Naive thymus-derived CD4-positive, alpha-beta T cell (primary cell): ENCODE measurements around the gene GARIN3. TPM values are rescaled to one million over a fixed set of nuclear protein-coding genes. Genes with fewer than 3 reads are reported as not detected.
A peak's percentile ranks its signal among the peaks of the same experiment; 100 is the strongest.

Experiments
- ATAC-seq: fragments of 150-1000 bp; cut with Tn5 transposase; 2 replicates; pipeline ENCODE4 v1.10.0; 2021; ENCODE audit warnings: mild to moderate bottlenecking, moderate library complexity
- CTCF ChIA-PET: fragments of 350-600 bp; sonication (Branson Sonifier 250); formaldehyde crosslinking; loops from one replicate; lab custom pipeline; 2021; ENCODE audit warnings: antibody characterized with exemption; lab: Charles Lee
- POLR2A ChIA-PET: fragments of 350-600 bp; sonication (Branson Sonifier 250); formaldehyde crosslinking; loops from one replicate; lab custom pipeline; 2021; ENCODE audit warnings: antibody characterized with exemption, inconsistent platforms; lab: Charles Lee
- DNase-seq, 9 donors: peaks; one replicate each; pipeline versions ENCODE4 v3.0.0 to v3.0.0-alpha.2; 2020 to 2022; ENCODE audit warnings: mixed read lengths in 1 of 9
- H3K27ac ChIP-seq: one replicate; pipeline ENCODE4 v1.7.0; 2013; ENCODE audit warnings: mild to moderate bottlenecking, low read depth, low read length, moderate library complexity
- H3K27me3 ChIP-seq, 2 donors: one replicate each; pipeline ENCODE4 v1.7.0; 2013; ENCODE audit warnings: low read length in 2 of 2, mild to moderate bottlenecking in 2 of 2, moderate library complexity in 2 of 2; ENCODE audit not compliant: control insufficient read depth in 2 of 2, insufficient read depth in 2 of 2
- H3K36me3 ChIP-seq, 3 experiments: 1 replicate in 2 of 3; 2 replicates in 1 of 3; pipeline ENCODE4 v1.7.0; 2013; ENCODE audit warnings: low read length in 3 of 3, mild to moderate bottlenecking in 3 of 3, moderate library complexity in 1 of 3; ENCODE audit not compliant: insufficient read depth in 3 of 3, control insufficient read depth in 2 of 3
- H3K4me1 ChIP-seq, 2 donors: one replicate each; pipeline ENCODE4 v1.7.0; 2013; ENCODE audit warnings: low read length in 2 of 2, mild to moderate bottlenecking in 2 of 2, moderate library complexity in 1 of 2; ENCODE audit not compliant: control insufficient read depth in 2 of 2, insufficient read depth in 2 of 2
- H3K4me3 ChIP-seq: 2 replicates; pipeline ENCODE4 v1.7.0; 2013; ENCODE audit warnings: mild to moderate bottlenecking, low read length
- H3K9me3 ChIP-seq, 3 experiments: 1 replicate in 2 of 3; 2 replicates in 1 of 3; pipeline ENCODE4 v1.7.0; 2013; ENCODE audit warnings: low read length in 3 of 3; ENCODE audit not compliant: control insufficient read depth in 2 of 3
- H3K27ac Mint-ChIP-seq, 9 donors: one replicate each; pipeline ENCODE4 v1.8.0; 2020 to 2022; ENCODE audit warnings: mixed read lengths in 9 of 9, mild to moderate bottlenecking in 8 of 9, moderate library complexity in 5 of 9, inconsistent platforms in 2 of 9
- H3K27me3 Mint-ChIP-seq, 5 donors: one replicate each; pipeline ENCODE4 v1.8.0; 2021 to 2022; ENCODE audit warnings: mixed read lengths in 5 of 5, mild to moderate bottlenecking in 1 of 5
- H3K36me3 Mint-ChIP-seq, 5 donors: one replicate each; pipeline ENCODE4 v1.8.0; 2020 to 2022; ENCODE audit warnings: mixed read lengths in 5 of 5, mild to moderate bottlenecking in 3 of 5, inconsistent platforms in 1 of 5
- H3K4me1 Mint-ChIP-seq, 7 donors: one replicate each; pipeline ENCODE4 v1.8.0; 2020 to 2022; ENCODE audit warnings: mixed read lengths in 7 of 7, mild to moderate bottlenecking in 3 of 7, inconsistent platforms in 1 of 7
- H3K4me3 Mint-ChIP-seq, 10 donors: one replicate each; pipeline ENCODE4 v1.8.0; 2020 to 2022; ENCODE audit warnings: mild to moderate bottlenecking in 10 of 10, mixed read lengths in 10 of 10, moderate library complexity in 6 of 10, inconsistent platforms in 2 of 10
- H3K9me3 Mint-ChIP-seq, 11 donors: one replicate each; pipeline ENCODE4 v1.8.0; 2020 to 2022; ENCODE audit warnings: mixed read lengths in 11 of 11, mild to moderate bottlenecking in 4 of 11, inconsistent platforms in 1 of 11, moderate library complexity in 1 of 11
- intact Hi-C, 2 donors: fragments of 100-400 bp; cut with micrococcal nuclease; formaldehyde crosslinking; loops; one replicate each; pipeline ENCODE4 v1.15.1; 2023
- polyA plus RNA-seq, 2 donors: library from polyadenylated mRNA; unstranded; fragments of 300-500 nt; fragmentation: Illumina TruSeq; gene quantifications; one replicate each; pipeline ENCODE4 v1.2.3, GENCODE V29; 2021
- total RNA-seq, 6 experiments: library from RNA in 5 of 6; stranded (reverse) in 5 of 6; gene quantifications; 1 replicate in 5 of 6; 2 replicates in 1 of 6; pipeline ENCODE4 v1.2.3 and lab custom pipeline; 2021 to 2026

GARIN3 gene
- total and polyA plus RNA-seq, 7 experiments from 2014 or later, result 0.07 TPM; not detected in 6

GRCh38 chr5:157155297-157155696 is 10.8 kb downstream of the GARIN3 start:
- CTCF ChIA-PET, result interaction anchor here (0.6 to 1.4 kb wide), 4 partner anchors 12 to 102 kb away, joined by 3 to 5 read pairs (median 4); partner anchors contain the start of genes ITK and MED7
- ATAC-seq (no peak), DNase-seq (no peak)
- Histone ChIP-seq H3K4me3 (peak overlapping the region; percentile 26), H3K36me3 (no peaks in the 10 kb centered on the region), H3K4me1 (peaks cover 49 to 58% of the 10 kb centered on the region in 2 donors), H3K9me3 (no peaks in the 10 kb centered on the region), H3K27me3 (no peaks in the 10 kb centered on the region), H3K27ac (peak overlapping the region; percentile 50)
- Mint-ChIP-seq H3K4me3 (peak overlapping the region; percentile 71 to 95 (median 83)), H3K27me3 (no peaks in the 10 kb centered on the region), H3K27ac (peak overlapping the region; percentile 84 to 97 (median 88)), H3K4me1 (peaks cover 42 to 87% (median 77%) of the 10 kb centered on the region in 7 donors), H3K9me3 (peaks cover 0 to 1% (median 0%) of the 10 kb centered on the region in 11 donors), H3K36me3 (peaks cover 0 to 4% (median 0%) of the 10 kb centered on the region in 5 donors)
- POLR2A ChIA-PET, result interaction anchor here (0.8 to 5.7 kb wide), 18 partner anchors 10 to 155 kb away, joined by 3 to 34 read pairs (median 6); partner anchors contain the start of genes GARIN3, ITK and MED7
- intact Hi-C loops, result loop anchor here (1.0 to 5.0 kb wide), 4 partner anchors 12 to 37 kb away; partner anchors contain the start of gene ITK (in 1 of the 2)

- H3K27me3 Mint-ChIP-seq, result no peaks in the 10 kb centered on the region
- no peak for DNase-seq
- ATAC-seq, result no peak
- no peaks in the 10 kb centered on the region for H3K27me3 ChIP-seq
- peaks cover 37 to 70% (median 58%) of the 10 kb centered on the region in 7 donors for H3K4me1 Mint-ChIP-seq
- H3K4me3 ChIP-seq, result no peak overlapping the region
- no peaks in the 10 kb centered on the region for H3K9me3 ChIP-seq
- H3K9me3 Mint-ChIP-seq, result no peaks in the 10 kb centered on the region
- H3K27ac ChIP-seq, result no peak overlapping the region
- H3K4me3 Mint-ChIP-seq, result no peak overlapping the region
- no peaks in the 10 kb centered on the region for H3K36me3 Mint-ChIP-seq
- H3K27ac Mint-ChIP-seq, result peak overlapping the region in 7 of 9 donors; percentile 1 to 88 (median 65)
- H3K4me1 ChIP-seq, result peaks cover 27 to 38% of the 10 kb centered on the region in 2 donors
- H3K36me3 ChIP-seq, result no peaks in the 10 kb centered on the region
- ChIA-PET CTCF (interaction anchor here (0.7 to 3.6 kb wide), 5 partner anchors 37 to 102 kb away, joined by 3 to 17 read pairs (median 3); no protein-coding TSS in a partner anchor), POLR2A (interaction anchor here (0.9 to 3.7 kb wide), 5 partner anchors 16 to 65 kb away, joined by 3 to 28 read pairs (median 4); partner anchors contain the start of gene ITK)
- intact Hi-C loops, result no loop called here
These were observed 15.1 kb downstream of the GARIN3 start for GRCh38 chr5:157150995-157151394.

GRCh38 chr5:157148734-157149615 is 17.1 kb downstream of the GARIN3 start:
- POLR2A ChIA-PET, result interaction anchor here (0.6 to 3.7 kb wide), 24 partner anchors 24 to 164 kb away, joined by 3 to 35 read pairs (median 6); partner anchors contain the start of gene ITK
- Histone ChIP-seq H3K36me3 (no peaks in the 10 kb centered on the region), H3K9me3 (no peaks in the 10 kb centered on the region), H3K4me3 (no peak overlapping the region), H3K27ac (peak overlapping the region; percentile 42), H3K4me1 (peaks cover 15 to 31% of the 10 kb centered on the region in 2 donors), H3K27me3 (no peaks in the 10 kb centered on the region)
- peaks cover 25 to 56% (median 42%) of the 10 kb centered on the region in 7 donors for H3K4me1 Mint-ChIP-seq
- H3K27me3 Mint-ChIP-seq, result no peaks in the 10 kb centered on the region
- DNase-seq, result peak; percentile 46 to 86 (median 80)
- H3K27ac Mint-ChIP-seq, result peak overlapping the region; percentile 5 to 85 (median 80)
- ATAC-seq, result peak; percentile 94
- H3K36me3 Mint-ChIP-seq, result no peaks in the 10 kb centered on the region
- peaks cover 0 to under 1% (median 0%) of the 10 kb centered on the region in 11 donors for H3K9me3 Mint-ChIP-seq
- CTCF ChIA-PET, result interaction anchor here (0.6 to 3.6 kb wide), 37 partner anchors 9 to 289 kb away, joined by 3 to 28 read pairs (median 5); partner anchors contain the start of gene ITK
- intact Hi-C loops, result loop anchor here (1.0 to 10.0 kb wide), 13 partner anchors 10 to 328 kb away; partner anchors contain the start of gene ITK (in 2 of the 2)
- peak overlapping the region in 7 of 10 donors; percentile 1 to 73 (median 33) for H3K4me3 Mint-ChIP-seq

- CTCF ChIA-PET, result interaction anchor here (0.7 to 2.1 kb wide), 11 partner anchors 10 to 278 kb away, joined by 3 to 12 read pairs (median 3); partner anchors contain the start of gene ITK
- H3K4me1 Mint-ChIP-seq, result peaks cover 13 to 68% (median 50%) of the 10 kb centered on the region in 7 donors
These were observed 22.7 kb downstream of the GARIN3 start for GRCh38 chr5:157143127-157143971.

DNA sequence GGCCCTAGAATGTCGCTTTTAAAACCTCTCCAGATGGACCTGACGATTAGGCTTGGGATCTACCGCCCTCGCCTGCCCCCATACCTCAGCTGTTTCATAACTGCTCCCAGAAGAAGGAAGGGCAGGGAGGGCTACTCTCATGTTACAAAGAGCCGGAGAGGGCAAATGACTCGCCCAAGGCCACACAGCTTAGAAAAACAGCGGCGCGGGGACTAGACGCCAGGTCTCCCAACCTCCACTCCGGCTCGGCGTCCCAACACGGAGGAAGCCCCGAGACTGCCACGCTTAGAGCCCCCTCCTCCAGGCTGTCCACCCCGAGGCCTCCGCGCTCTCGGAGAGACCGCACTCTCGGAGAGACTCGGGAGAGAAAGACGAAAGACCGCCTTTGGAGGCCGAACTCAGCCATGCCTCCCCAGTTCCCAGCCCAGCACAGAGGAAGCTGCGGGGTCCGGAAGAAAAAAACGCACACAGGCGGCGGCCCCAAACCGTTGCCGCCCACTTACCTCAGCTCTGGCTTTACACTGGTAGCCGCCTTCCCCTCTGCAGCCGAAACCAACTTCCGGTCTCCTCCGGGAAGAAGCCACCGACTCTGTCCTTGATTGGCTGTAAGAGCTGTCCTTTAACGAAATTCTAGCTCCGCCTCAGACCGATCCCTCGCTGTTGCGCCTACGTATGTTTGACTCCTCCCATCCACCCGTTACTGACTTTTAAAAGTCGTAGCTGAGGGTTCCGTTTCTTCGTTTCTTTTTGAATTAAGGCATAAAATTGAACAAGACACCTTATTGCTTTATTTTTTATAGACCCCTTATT is 23.5 kb downstream of the GARIN3 start, which contains the start of gene MED7:
Gene MED7, minus strand, starts transcription at position 549 of the 810 bp plus-strand sequence. CDS start 3,434 bp downstream, outside the sequence.
- H3K4me3 ChIP-seq, result peak within 1 kb of the TSS; percentile 82
- H3K4me1 ChIP-seq, result peaks cover 11 to 22% of the 10 kb centered on the region in 2 donors
- intact Hi-C loops, result loop anchor here (1.0 to 10.0 kb wide), 17 partner anchors 30 to 717 kb away; partner anchors contain the start of genes CLINT1 (in 2 of the 2), HAVCR2 (in 2 of the 2), THG1L (in 2 of the 2) and LSM11 (in 1 of the 2)
- H3K9me3 ChIP-seq, result no peaks in the 10 kb centered on the region
- DNase-seq (peak; percentile 66 to 98 (median 96)), ATAC-seq (peak; percentile 98)
- peak within 1 kb of the TSS; percentile 94 for H3K27ac ChIP-seq
- peak within 1 kb of the TSS; percentile 92 to 99 (median 96) for H3K4me3 Mint-ChIP-seq
- POLR2A ChIA-PET, result interaction anchor here (0.6 to 4.2 kb wide), 64 partner anchors 8 to 588 kb away, joined by 3 to 62 read pairs (median 5); partner anchors contain the start of genes CYFIP2, HAVCR2, ITK and THG1L
- CTCF ChIA-PET, result interaction anchor here (0.7 to 2.1 kb wide), 12 partner anchors 9 to 277 kb away, joined by 3 to 12 read pairs (median 4); partner anchors contain the start of gene ITK
- H3K9me3 Mint-ChIP-seq, result peaks cover 0 to 14% (median 0%) of the 10 kb centered on the region in 11 donors
- H3K27ac Mint-ChIP-seq, result peak within 1 kb of the TSS; percentile 97 to 100 (median 99)
- H3K36me3 ChIP-seq, result peaks cover 7 to 23% (median 13%) of the 10 kb centered on the region in 3 experiments
- H3K27me3 Mint-ChIP-seq, result no peaks in the 10 kb centered on the region
- peaks cover 11 to 64% (median 48%) of the 10 kb centered on the region in 7 donors for H3K4me1 Mint-ChIP-seq
- peaks cover 12 to 30% (median 27%) of the 10 kb centered on the region in 5 donors for H3K36me3 Mint-ChIP-seq
- H3K27me3 ChIP-seq, result no peaks in the 10 kb centered on the region

More at GRCh38 chr5:157143127-157143971, 22.7 kb downstream of the GARIN3 start:
- H3K36me3 ChIP-seq, result peaks cover 4 to 17% (median 9%) of the 10 kb centered on the region in 3 experiments
- peak overlapping the region; percentile 92 to 99 (median 96) for H3K4me3 Mint-ChIP-seq
- intact Hi-C loops, result loop anchor here (1.0 to 10.0 kb wide), 11 partner anchors 110 to 715 kb away; partner anchors contain the start of genes THG1L (in 2 of the 2), CLINT1 (in 1 of the 2) and SOX30 (in 1 of the 2)
- peak overlapping the region; percentile 94 for H3K27ac ChIP-seq
- H3K4me1 ChIP-seq, result peaks cover 14 to 22% of the 10 kb centered on the region in 2 donors
- peak; percentile 65 for ATAC-seq
- no peaks in the 10 kb centered on the region for H3K27me3 Mint-ChIP-seq
- H3K9me3 Mint-ChIP-seq, result peaks cover 0 to 14% (median 0%) of the 10 kb centered on the region in 11 donors
- no peaks in the 10 kb centered on the region for H3K27me3 ChIP-seq
- H3K4me3 ChIP-seq, result peak overlapping the region; percentile 82
- DNase-seq, result peak in 2 of 9 donors; percentile 26 to 64
- H3K27ac Mint-ChIP-seq, result peak overlapping the region; percentile 97 to 100 (median 99)
- H3K9me3 ChIP-seq, result no peaks in the 10 kb centered on the region
- POLR2A ChIA-PET, result interaction anchor here (0.7 to 4.2 kb wide), 59 partner anchors 9 to 587 kb away, joined by 3 to 62 read pairs (median 5); partner anchors contain the start of genes CYFIP2, HAVCR2, ITK and THG1L
- H3K36me3 Mint-ChIP-seq, result peaks cover 12 to 23% (median 19%) of the 10 kb centered on the region in 5 donors
